RWPE2 (cell line): ENCODE measurements around the gene RICTOR.

Experiments used
- ATAC-seq: fragments of 200-7000 bp; cut with Tn5 transposase; 3 replicates; pipeline ENCODE4 v1.9.1; 2021; ENCODE audit warnings: low read depth
- DNase-seq: peaks from one replicate; pipeline ENCODE4 v3.0.0-alpha.2; 2020; ENCODE audit warnings: low spot score
- H3K27ac ChIP-seq: fragments of 450-650 bp; 2 replicates; pipeline ENCODE4 v1.5.1; 2017; ENCODE audit warnings: mild to moderate bottlenecking; ENCODE audit not compliant: poor library complexity, severe bottlenecking
- H3K27me3 ChIP-seq: fragments of 250-450 bp; sonication (Bioruptor Pico); 2 replicates; pipeline ENCODE4 v1.5.1; 2021; ENCODE audit warnings: mild to moderate bottlenecking, moderate library complexity; ENCODE audit not compliant: insufficient read depth, poor library complexity, severe bottlenecking
- H3K36me3 ChIP-seq: fragments of 250-450 bp; sonication (Bioruptor Pico); 2 replicates; pipeline ENCODE4 v1.5.1; 2020; ENCODE audit warnings: low read depth, mild to moderate bottlenecking, moderate library complexity
- H3K4me1 ChIP-seq: fragments of 250-450 bp; sonication (Bioruptor Pico); 2 replicates; pipeline ENCODE4 v1.5.1; 2021; ENCODE audit warnings: mild to moderate bottlenecking, moderate library complexity; ENCODE audit not compliant: insufficient read depth, poor library complexity, severe bottlenecking
- H3K4me3 ChIP-seq: fragments of 250-450 bp; sonication (Bioruptor Pico); 2 replicates; pipeline ENCODE4 v1.5.1; 2021; ENCODE audit warnings: mild to moderate bottlenecking, moderate library complexity; ENCODE audit not compliant: severe bottlenecking
- H3K9me3 ChIP-seq: fragments of 250-450 bp; sonication (Bioruptor Pico); 2 replicates; pipeline ENCODE4 v1.5.1; 2021; ENCODE audit warnings: mild to moderate bottlenecking, moderate library complexity; ENCODE audit not compliant: severe bottlenecking
- TF ChIP-seq, protein P1 (sequence below): fragments of 450-650 bp; IDR thresholded peaks from one replicate; pipeline ENCODE4 v1.5.1; 2017; ENCODE audit warnings: mild to moderate bottlenecking, moderate library complexity; ENCODE audit not compliant: poor library complexity, severe bottlenecking

Gene RICTOR

DNA sequence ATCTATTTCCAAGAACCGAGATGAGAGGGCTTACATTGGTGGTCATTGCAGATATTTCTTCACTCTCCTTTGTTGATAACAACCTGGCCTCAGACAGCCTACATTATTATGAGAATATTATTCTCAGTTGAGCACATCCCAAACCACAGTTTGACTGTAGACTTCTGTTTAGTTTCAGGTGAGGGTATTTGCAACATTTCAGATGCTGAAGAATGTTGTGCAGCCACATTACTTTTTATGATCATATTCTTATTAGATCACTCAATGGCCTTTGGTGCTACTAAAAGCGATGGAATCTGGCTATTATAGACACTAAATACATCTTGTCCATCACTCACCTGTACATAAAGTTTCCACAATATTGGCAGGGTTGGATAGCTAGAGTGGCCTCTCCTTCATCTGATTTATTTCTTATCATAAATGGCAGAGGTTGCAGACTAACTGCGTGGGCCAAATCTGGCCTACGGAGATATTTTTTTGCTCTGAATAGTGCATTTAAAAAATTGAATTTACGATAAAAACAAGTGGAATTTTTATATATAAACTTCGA, 26.2 kb upstream of the RICTOR start:
- H3K36me3 ChIP-seq = no peaks in the 10 kb centered on the region
- no peak overlapping the region for H3K4me3 ChIP-seq
- TF ChIP-seq, protein P1, sequence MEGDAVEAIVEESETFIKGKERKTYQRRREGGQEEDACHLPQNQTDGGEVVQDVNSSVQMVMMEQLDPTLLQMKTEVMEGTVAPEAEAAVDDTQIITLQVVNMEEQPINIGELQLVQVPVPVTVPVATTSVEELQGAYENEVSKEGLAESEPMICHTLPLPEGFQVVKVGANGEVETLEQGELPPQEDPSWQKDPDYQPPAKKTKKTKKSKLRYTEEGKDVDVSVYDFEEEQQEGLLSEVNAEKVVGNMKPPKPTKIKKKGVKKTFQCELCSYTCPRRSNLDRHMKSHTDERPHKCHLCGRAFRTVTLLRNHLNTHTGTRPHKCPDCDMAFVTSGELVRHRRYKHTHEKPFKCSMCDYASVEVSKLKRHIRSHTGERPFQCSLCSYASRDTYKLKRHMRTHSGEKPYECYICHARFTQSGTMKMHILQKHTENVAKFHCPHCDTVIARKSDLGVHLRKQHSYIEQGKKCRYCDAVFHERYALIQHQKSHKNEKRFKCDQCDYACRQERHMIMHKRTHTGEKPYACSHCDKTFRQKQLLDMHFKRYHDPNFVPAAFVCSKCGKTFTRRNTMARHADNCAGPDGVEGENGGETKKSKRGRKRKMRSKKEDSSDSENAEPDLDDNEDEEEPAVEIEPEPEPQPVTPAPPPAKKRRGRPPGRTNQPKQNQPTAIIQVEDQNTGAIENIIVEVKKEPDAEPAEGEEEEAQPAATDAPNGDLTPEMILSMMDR = no peak
- ATAC-seq = peak; percentile 11; the same call in 2 of the 3 replicates
- peaks cover 38% of the 10 kb centered on the region for H3K4me1 ChIP-seq
- DNase-seq = no peak
- H3K27me3 ChIP-seq = no peaks in the 10 kb centered on the region
- H3K27ac ChIP-seq = peak overlapping the region; percentile 91
- no peaks in the 10 kb centered on the region for H3K9me3 ChIP-seq

DNA sequence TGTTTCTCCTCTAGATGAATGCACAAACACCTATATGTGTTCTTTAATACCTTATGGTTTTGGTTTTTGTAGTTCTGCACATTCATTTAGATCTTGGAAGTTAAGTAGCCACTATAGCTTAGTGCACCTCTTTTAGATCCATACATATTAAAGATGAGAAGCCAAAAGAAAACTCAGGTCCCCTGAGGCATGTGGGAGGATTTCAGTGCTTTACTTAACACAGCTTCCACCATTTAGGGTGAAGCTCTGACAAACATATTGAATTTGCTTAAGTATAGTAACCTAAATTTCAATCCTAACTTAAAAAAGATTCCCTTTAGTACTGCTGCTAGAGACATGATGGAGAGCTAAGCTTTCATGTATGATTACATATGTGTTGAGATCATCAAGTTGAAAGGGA, 25.6 kb upstream of the RICTOR start:
- no peaks in the 10 kb centered on the region for H3K9me3 ChIP-seq
- peaks cover 38% of the 10 kb centered on the region for H3K4me1 ChIP-seq
- H3K36me3 ChIP-seq = no peaks in the 10 kb centered on the region
- DNase-seq (no peak), ATAC-seq (no peak)
- no peaks in the 10 kb centered on the region for H3K27me3 ChIP-seq
- peak overlapping the region; percentile 91 for H3K27ac ChIP-seq
- no peak overlapping the region for H3K4me3 ChIP-seq
- TF ChIP-seq, protein P1 = no peak

DNA sequence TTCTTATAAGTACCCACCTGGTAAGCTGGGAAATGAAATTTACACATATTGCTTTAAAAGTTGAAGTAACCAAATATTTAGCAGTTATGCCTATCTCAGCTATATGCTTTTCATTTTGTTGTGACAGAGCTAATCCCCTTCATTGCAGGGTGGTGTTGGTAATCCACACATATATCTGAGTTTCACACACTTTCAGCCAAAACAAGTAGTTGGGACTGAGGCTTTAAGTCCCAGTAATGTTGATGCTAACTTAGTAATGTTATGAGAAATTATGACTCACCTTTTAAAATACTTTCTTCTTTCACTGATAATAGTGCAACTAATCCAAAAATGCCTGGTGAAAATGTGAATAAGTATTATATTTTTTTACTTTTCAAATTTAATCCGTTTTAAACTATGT, 19.2 kb upstream of the RICTOR start:
- ATAC-seq (peak; percentile 71), DNase-seq (no peak)
- Histone ChIP-seq H3K27ac (peak overlapping the region; percentile 87), H3K4me1 (peaks cover 18% of the 10 kb centered on the region), H3K36me3 (no peaks in the 10 kb centered on the region), H3K27me3 (no peaks in the 10 kb centered on the region), H3K9me3 (no peaks in the 10 kb centered on the region), H3K4me3 (no peak overlapping the region)
- TF ChIP-seq, protein P1 = no peak

DNA sequence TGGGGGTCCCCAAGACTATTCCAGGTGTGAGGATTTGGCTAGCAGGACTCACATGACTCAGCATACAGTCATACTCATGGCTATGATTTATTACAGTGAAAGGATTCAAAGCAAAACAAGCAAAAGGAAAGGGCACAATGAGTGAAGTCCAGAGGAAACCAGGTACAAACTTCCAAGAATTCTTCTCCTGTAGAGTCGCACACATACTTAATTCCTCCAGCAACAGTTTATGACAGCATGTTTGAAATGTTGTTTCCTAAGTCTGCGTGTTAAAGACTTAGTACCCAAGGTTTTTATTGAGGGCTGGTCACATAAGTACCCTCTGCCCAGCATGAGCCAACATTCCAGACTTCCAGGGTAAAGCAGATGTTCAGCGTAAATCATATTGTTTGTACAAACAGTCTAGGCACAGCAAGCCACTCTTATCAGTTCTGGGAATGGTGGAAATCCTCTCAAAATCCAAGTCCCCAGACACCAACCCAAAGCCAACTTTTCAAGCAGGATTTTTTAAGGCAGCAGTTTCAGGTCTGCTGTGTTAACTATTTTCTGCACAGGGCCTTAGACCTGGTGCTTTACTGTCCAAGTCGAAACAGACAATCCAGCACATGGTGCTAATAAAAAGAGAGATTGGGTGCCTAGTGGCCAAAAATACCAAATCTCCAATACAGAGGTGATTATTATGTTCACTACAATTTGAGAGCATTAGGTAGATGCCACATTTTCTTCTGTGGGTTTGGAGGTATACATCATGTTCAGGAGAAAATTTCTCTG, 18.6 kb upstream of the RICTOR start:
- H3K27ac ChIP-seq = peak overlapping the region; percentile 87
- H3K4me3 ChIP-seq = no peak overlapping the region
- ATAC-seq (peak; percentile 88), DNase-seq (no peak)
- H3K27me3 ChIP-seq = no peaks in the 10 kb centered on the region
- no peaks in the 10 kb centered on the region for H3K9me3 ChIP-seq
- TF ChIP-seq, protein P1 = no peak
- H3K36me3 ChIP-seq = no peaks in the 10 kb centered on the region; the same call in 1 of the 2 replicates
- peaks cover 18% of the 10 kb centered on the region for H3K4me1 ChIP-seq
